Adipocyte (in vitro differentiated cells): ENCODE results near the gene VPS18.
A peak's percentile ranks its signal among the peaks of the same experiment; 100 is the strongest.

ENCODE experiments used
- DNase-seq: peaks from one replicate; pipeline ENCODE4 v3.0.0-alpha.2; 2015; ENCODE audit warnings: low read depth
- H3K27me3 ChIP-seq: replicated peaks from 2 replicates; pipeline ENCODE4 v1.7.0; 2013; ENCODE audit warnings: mild to moderate bottlenecking, low read length, moderate library complexity; ENCODE audit not compliant: control insufficient read depth, insufficient read depth
- H3K36me3 ChIP-seq: 2 replicates; pipeline ENCODE4 v1.7.0; 2013; ENCODE audit warnings: low read length, mild to moderate bottlenecking, moderate library complexity; ENCODE audit not compliant: control insufficient read depth, insufficient read depth, severe bottlenecking
- H3K4me1 ChIP-seq: 2 replicates; pipeline ENCODE4 v1.7.0; 2013; ENCODE audit warnings: mild to moderate bottlenecking, low read length, moderate library complexity; ENCODE audit not compliant: control insufficient read depth, insufficient read depth
- H3K4me3 ChIP-seq: 2 replicates; pipeline ENCODE4 v1.7.0; 2013; ENCODE audit warnings: mild to moderate bottlenecking, low read length, moderate library complexity
- H3K9ac ChIP-seq: 2 replicates; pipeline ENCODE4 v1.7.0; 2013; ENCODE audit warnings: mild to moderate bottlenecking, low read length, moderate library complexity
- H3K9me3 ChIP-seq: 2 replicates; pipeline ENCODE4 v1.7.0; 2013; ENCODE audit warnings: mild to moderate bottlenecking, low read length, moderate library complexity; ENCODE audit not compliant: control insufficient read depth

VPS18 gene, protein sequence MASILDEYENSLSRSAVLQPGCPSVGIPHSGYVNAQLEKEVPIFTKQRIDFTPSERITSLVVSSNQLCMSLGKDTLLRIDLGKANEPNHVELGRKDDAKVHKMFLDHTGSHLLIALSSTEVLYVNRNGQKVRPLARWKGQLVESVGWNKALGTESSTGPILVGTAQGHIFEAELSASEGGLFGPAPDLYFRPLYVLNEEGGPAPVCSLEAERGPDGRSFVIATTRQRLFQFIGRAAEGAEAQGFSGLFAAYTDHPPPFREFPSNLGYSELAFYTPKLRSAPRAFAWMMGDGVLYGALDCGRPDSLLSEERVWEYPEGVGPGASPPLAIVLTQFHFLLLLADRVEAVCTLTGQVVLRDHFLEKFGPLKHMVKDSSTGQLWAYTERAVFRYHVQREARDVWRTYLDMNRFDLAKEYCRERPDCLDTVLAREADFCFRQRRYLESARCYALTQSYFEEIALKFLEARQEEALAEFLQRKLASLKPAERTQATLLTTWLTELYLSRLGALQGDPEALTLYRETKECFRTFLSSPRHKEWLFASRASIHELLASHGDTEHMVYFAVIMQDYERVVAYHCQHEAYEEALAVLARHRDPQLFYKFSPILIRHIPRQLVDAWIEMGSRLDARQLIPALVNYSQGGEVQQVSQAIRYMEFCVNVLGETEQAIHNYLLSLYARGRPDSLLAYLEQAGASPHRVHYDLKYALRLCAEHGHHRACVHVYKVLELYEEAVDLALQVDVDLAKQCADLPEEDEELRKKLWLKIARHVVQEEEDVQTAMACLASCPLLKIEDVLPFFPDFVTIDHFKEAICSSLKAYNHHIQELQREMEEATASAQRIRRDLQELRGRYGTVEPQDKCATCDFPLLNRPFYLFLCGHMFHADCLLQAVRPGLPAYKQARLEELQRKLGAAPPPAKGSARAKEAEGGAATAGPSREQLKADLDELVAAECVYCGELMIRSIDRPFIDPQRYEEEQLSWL

DNA sequence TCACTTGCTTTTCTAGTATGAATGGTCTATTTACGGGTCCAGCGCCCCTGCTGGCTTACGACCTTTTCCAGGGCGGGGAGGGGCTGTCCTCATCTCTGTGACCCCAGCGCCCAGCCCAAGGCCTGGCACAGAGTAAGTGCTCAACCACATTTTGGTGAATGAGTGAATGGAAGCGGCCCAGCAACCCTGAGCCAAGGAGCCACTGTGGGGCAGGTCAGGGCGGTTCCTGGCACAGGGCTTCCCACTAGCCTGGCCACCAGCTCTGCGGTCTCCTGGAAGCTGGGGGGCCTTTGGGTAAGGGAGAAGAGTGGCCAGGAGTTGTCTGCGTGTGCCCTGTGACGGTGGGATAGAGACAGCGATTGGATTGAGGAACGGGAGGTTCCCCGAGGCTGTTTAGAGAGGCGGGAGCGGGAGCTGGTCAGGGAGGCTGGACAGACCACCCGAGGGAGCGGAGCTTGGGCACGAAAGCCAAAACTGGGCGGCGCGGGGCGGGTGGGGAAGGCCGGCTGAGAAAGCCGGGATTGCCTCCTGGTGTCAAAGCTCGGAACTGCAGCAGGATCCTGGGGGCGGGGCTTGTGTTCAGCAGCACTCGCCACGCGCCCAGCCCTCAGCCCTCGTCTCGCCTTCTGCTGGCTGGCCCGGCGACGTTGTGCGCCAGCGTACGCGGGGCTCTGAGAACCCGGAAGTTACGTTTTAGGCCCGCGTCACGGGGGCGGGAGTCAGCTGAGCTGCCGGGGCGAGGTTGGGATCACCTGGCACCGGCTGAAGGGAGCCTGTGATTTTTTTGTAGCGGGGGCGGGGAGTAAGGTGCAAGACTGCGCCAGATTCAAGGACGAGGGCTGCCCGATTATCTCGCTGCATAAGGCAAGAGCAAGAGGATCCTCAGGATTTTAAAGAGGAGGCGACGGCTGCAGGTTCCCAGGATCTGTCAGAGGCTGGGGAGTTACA is at the start of gene VPS18:
TSS of gene VPS18 (plus strand) at position 718 of the 948 bp plus-strand sequence. CDS start 319 bp downstream, outside the sequence.
- H3K9ac ChIP-seq, result peak within 1 kb of the TSS; percentile 88
- DNase-seq, result peak; percentile 99
- H3K4me1 ChIP-seq, result peaks cover 14% of the 10 kb centered on the region
- H3K9me3 ChIP-seq, result no peaks in the 10 kb centered on the region
- peak within 1 kb of the TSS; percentile 88 for H3K4me3 ChIP-seq
- no peaks in the 10 kb centered on the region for H3K27me3 ChIP-seq
- peaks cover 16% of the 10 kb centered on the region for H3K36me3 ChIP-seq

DNA sequence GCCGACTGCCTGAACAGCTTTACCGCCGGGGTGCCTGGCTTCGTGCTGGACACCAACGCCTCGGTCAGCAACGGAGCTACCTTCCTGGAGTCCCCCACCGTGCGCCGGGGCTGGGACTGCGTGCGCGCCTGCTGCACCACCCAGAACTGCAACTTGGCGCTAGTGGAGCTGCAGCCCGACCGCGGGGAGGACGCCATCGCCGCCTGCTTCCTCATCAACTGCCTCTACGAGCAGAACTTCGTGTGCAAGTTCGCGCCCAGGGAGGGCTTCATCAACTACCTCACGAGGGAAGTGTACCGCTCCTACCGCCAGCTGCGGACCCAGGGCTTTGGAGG is 49.6 kb upstream of the VPS18 start:
- peaks cover 56% of the 10 kb centered on the region for H3K27me3 ChIP-seq
- no peaks in the 10 kb centered on the region for H3K9me3 ChIP-seq
- no peaks in the 10 kb centered on the region for H3K36me3 ChIP-seq
- peak; percentile 23 for DNase-seq
- H3K4me1 ChIP-seq, result peaks cover 9% of the 10 kb centered on the region
- H3K9ac ChIP-seq, result no peak overlapping the region
- H3K4me3 ChIP-seq, result peak overlapping the region; percentile 56

DNA sequence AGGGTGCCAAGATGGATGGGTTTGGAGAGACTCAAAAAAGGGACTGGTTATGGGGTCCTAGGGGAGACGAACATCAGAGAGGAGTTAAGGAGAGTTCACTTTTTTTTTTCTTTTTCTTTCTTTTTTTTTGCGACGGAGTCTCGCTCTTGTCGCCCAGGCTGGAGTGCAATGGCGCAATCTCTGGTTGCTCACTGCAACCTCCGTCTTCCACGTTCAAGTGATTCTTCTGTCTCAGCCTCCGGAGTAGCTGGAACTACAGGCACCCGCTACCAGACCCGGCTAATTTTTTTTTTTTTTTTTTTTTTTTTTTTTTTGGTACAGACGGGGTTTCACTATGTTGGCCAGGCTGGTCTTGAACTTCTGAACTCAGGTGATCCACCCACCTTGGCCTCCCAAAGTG is 49.2 kb upstream of the VPS18 start:
- Histone ChIP-seq H3K9ac (no peak overlapping the region), H3K4me1 (peaks cover 9% of the 10 kb centered on the region), H3K27me3 (peaks cover 56% of the 10 kb centered on the region), H3K36me3 (no peaks in the 10 kb centered on the region), H3K4me3 (peak overlapping the region; percentile 56), H3K9me3 (no peaks in the 10 kb centered on the region)
- no peak for DNase-seq

DNA sequence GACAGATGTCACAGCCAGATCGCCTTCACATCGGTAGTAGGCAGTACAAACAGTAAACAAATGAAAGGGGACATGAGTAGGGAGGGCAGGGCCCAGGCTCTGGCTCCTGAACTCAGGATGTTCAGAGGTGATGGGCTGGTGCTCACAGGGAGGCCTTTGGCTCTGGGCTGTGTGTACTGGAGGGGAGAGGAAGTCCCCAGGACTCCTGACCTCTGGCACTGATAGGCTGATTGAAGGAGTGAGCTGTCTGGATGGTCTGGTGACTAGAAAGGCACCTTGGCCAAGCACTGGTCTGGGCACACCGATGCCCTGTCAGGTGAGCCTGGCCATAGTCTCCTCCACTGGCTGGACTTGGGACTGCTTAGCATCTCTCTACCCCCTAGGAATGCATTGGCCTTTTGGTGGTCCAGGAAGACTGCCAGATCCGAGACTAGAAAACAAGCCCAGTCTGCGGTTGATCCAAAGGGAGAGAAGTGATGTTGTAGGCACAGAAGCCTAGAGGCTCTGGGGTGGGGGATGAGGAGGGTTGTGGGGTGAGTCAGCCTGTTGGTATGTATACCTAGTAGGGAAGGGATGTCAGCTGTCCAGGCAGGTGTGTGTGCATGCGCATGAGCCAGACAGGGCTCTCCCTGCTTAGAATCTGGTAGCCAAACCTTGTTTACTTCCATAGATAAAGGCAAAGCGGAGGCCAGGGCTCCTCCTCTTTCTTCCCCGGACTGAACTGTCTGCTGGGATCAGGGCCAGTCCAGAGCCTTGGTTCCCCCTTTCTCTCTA is 48.6 kb upstream of the VPS18 start:
- Histone ChIP-seq H3K9ac (no peak overlapping the region), H3K36me3 (no peaks in the 10 kb centered on the region), H3K9me3 (no peaks in the 10 kb centered on the region), H3K4me3 (no peak overlapping the region), H3K4me1 (peaks cover 9% of the 10 kb centered on the region), H3K27me3 (peaks cover 56% of the 10 kb centered on the region)
- DNase-seq, result no peak

DNA sequence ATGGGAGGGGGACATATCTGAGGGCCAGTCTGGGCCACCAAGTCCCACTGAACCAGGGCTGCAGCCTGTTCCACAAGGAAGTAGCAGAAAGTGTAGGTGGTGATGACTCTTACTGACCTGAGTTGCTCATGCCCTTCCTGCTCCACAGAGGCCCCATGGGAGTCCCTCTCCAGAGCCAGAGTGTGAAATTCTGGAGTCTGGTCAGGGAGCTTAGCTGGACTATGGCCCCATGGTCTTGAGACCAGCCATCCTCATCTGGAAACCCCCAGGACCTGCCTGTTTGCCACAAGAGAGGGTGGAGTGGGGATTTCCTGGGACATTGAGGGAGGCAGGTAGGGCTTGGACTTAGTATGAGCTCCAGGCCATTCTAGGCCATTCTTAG is 47.4 kb upstream of the VPS18 start:
- no peak for DNase-seq
- no peak overlapping the region for H3K4me3 ChIP-seq
- no peak overlapping the region for H3K9ac ChIP-seq
- no peaks in the 10 kb centered on the region for H3K36me3 ChIP-seq
- peaks cover 51% of the 10 kb centered on the region for H3K27me3 ChIP-seq
- peaks cover 9% of the 10 kb centered on the region for H3K4me1 ChIP-seq
- no peaks in the 10 kb centered on the region for H3K9me3 ChIP-seq

DNA sequence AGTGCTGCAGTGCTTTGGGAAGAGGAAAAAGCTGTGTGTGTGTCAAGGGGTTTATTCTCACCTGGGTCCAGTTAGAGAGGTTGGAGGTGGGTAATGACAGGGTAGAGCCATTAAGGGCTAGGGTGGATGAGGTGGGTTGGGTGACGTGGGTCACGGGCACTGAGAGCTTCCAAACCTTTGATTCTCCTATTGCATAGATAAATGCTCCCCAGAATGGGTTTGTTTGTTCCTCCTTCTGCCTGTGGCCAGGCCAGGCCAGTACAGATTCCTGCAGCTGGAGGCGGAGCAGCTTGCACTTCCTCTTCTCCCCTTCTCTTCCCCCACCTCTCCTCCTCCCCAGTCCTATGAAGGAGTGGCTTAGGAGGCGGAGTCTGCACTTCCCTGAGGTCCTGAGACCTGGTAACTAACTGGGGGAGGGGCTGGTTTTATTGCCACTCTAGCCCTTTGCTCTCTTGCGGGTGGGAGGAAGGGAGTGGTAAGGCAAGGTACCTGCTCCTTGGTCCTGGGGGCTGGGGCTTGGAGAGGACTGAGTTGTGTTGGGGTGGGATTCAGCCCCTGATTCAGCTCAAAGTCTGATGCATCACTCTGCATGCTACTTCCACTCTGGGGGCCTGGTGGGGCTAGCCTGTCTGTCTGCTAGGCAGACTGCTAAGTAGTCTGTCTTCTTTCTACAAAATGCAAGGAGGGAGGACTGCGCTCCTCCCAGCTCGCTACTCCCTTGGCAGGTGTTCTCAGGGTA is 46.9 kb upstream of the VPS18 start:
- H3K4me1 ChIP-seq, result peaks cover 9% of the 10 kb centered on the region
- no peaks in the 10 kb centered on the region for H3K36me3 ChIP-seq
- peaks cover 49% of the 10 kb centered on the region for H3K27me3 ChIP-seq
- H3K9ac ChIP-seq, result no peak overlapping the region
- H3K4me3 ChIP-seq, result no peak overlapping the region
- DNase-seq, result no peak
- H3K9me3 ChIP-seq, result no peaks in the 10 kb centered on the region

DNA sequence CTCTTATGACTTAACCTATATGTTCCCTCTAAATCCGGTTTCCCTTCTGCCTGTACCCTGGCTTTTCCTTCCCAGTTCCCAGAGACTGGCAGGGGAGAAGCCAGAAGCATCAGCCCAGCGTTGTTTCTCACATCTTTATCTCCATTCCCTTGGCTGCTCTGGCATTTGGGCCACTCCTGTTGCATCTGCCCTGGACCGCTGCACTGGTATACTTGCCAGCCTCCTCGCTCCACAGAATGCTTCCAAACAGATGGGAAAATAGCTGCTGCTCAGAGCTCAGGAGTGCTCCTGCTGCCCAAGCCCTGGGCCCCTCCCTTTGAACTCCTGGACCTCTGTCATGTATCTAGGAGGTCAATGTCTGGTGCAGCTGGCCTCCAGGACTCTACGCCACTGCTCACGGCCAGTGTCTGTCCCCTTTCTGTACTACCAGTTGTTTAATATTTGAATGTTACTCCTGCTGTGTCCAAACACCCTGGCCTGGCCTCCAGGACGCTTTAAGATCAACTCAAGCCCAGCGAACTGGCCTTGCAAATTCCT is 43.6 kb upstream of the VPS18 start:
- H3K9ac ChIP-seq, result no peak overlapping the region
- H3K4me3 ChIP-seq, result no peak overlapping the region
- no peaks in the 10 kb centered on the region for H3K9me3 ChIP-seq
- H3K4me1 ChIP-seq, result no peaks in the 10 kb centered on the region
- H3K36me3 ChIP-seq, result no peaks in the 10 kb centered on the region
- no peak for DNase-seq
- peaks cover 36% of the 10 kb centered on the region for H3K27me3 ChIP-seq

DNA sequence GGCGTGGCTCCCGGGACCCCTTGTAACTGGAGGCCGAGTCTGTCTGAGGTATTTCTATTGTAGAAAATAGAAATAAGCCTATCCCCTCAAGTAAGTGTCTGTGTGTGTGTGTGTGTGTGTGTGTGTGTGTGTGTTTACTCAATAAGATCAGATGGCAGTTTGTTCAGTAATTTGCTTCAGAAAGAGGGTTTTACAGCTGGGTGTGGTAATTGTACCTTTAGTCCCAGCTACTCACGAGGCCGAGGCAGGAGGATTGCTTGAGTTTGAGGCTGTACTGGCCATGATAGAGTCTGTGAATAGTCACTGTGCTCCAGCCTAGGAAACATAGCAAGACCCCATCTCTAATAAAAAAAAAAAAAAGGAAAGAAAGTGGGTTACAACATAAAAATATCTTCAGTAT is 41.7 kb upstream of the VPS18 start:
- Histone ChIP-seq H3K9ac (no peak overlapping the region), H3K4me3 (no peak overlapping the region), H3K27me3 (peaks cover 30% of the 10 kb centered on the region), H3K4me1 (no peaks in the 10 kb centered on the region), H3K9me3 (no peaks in the 10 kb centered on the region), H3K36me3 (no peaks in the 10 kb centered on the region)
- DNase-seq, result no peak

DNA sequence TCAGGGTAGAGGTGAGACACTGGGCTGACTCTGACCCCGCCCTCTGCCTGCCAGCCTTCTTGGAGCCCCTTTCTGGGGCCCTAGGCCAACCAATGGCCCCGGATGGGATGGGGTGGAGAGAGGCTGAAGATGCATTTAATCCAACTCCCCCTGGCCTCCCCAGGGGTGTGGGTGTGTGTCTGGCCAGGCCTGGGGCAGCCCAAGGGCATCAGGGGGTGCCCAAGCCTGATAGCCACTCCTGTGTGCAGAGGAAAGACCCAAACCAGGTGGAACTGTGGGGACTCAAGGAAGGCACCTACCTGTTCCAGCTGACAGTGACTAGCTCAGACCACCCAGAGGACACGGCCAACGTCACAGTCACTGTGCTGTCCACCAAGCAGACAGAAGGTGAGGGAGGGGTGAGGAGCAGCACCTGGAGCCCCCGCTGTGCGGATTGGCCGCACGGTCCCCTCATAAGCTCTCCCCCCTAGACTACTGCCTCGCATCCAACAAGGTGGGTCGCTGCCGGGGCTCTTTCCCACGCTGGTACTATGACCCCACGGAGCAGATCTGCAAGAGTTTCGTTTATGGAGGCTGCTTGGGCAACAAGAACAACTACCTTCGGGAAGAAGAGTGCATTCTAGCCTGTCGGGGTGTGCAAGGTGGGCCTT is 40.9 kb upstream of the VPS18 start:
- no peak for DNase-seq
- Histone ChIP-seq H3K4me1 (no peaks in the 10 kb centered on the region), H3K9ac (no peak overlapping the region), H3K36me3 (no peaks in the 10 kb centered on the region), H3K27me3 (peaks cover 26% of the 10 kb centered on the region), H3K9me3 (no peaks in the 10 kb centered on the region), H3K4me3 (no peak overlapping the region)
